ENCODE measurements around the gene PVRIG. TPM values are rescaled to one million over a fixed set of nuclear protein-coding genes. Genes with fewer than 3 reads are reported as not detected.

PVRIG gene
- total RNA-seq, 1 experiment from 2014 or later, result 0.55 TPM

- TF ChIP-seq ARID4B (CRISPR knock-in tag; IDR thresholded peaks at IDR 0.05; ENCODE audit: borderline replicate concordance), result no peak
- no peak for TF ChIP-seq KAT7 (CRISPR knock-in tag; IDR thresholded peaks at IDR 0.05; ENCODE audit: borderline replicate concordance)
- no peak for TF ChIP-seq NFE2L1 (CRISPR knock-in tag; IDR thresholded peaks at IDR 0.05)
Measured at GRCh38 chr7:100173806-100174495, 45.8 kb upstream of the PVRIG start (continued).

- H3K4me3 Mint-ChIP-seq, result no peak overlapping the region
Measured at GRCh38 chr7:100174582-100174981, 45.2 kb upstream of the PVRIG start.

GRCh38 chr7:100175296-100175935, 44.3 kb upstream of the PVRIG start:
- no peak for TF ChIP-seq ZNF512 (CRISPR knock-in tag; IDR thresholded peaks at IDR 0.05; ENCODE audit: borderline replicate concordance)
- TF ChIP-seq FOXP1 (CRISPR knock-in tag; IDR thresholded peaks at IDR 0.05; ENCODE audit: borderline replicate concordance), result no peak
- TF ChIP-seq E2F4 (CRISPR knock-in tag; IDR thresholded peaks at IDR 0.05; ENCODE audit: borderline replicate concordance, low read depth), result no peak
- H3K27me3 Mint-ChIP-seq (ENCODE audit: low read depth), result peaks cover 34% of the 10 kb centered on the region
- ATAC-seq (no peak), DNase-seq (ENCODE audit: low spot score) (no peak)
- CTCF ChIA-PET, result interaction anchor here (2.3 kb wide), 1 partner anchor 43 kb away, joined by 15 read pairs; no protein-coding TSS in a partner anchor
- H3K4me3 Mint-ChIP-seq, result peak overlapping the region; percentile 69
- H3K27ac Mint-ChIP-seq, result no peak overlapping the region
- no peaks in the 10 kb centered on the region for H3K9me3 Mint-ChIP-seq
- H3K4me1 Mint-ChIP-seq, result peaks cover 26% of the 10 kb centered on the region
- POLR2A ChIA-PET, result no interaction called here
- peaks cover 22% of the 10 kb centered on the region for H3K36me3 Mint-ChIP-seq

More at GRCh38 chr7:100174582-100174981, 45.2 kb upstream of the PVRIG start:
- Mint-ChIP-seq H3K36me3 (peaks cover 22% of the 10 kb centered on the region), H3K4me1 (peaks cover 33% of the 10 kb centered on the region), H3K27ac (no peak overlapping the region), H3K9me3 (no peaks in the 10 kb centered on the region), H3K27me3 (ENCODE audit: low read depth) (peaks cover 27% of the 10 kb centered on the region)
- CTCF ChIA-PET, result interaction anchor here (0.6 kb wide), 1 partner anchor 29 kb away, joined by 3 read pairs; no protein-coding TSS in a partner anchor
- TF ChIP-seq TEAD1 (CRISPR knock-in tag; IDR thresholded peaks at IDR 0.05) (no peak), NR3C1 (CRISPR knock-in tag; conservative IDR thresholded peaks at IDR 0.05; ENCODE audit: low read depth) (no peak), MYBL2 (CRISPR knock-in tag; IDR thresholded peaks at IDR 0.05) (no peak), SP1 (CRISPR knock-in tag; conservative IDR thresholded peaks at IDR 0.05) (no peak), SMAD3 (CRISPR knock-in tag; IDR thresholded peaks at IDR 0.05; ENCODE audit: borderline replicate concordance) (no peak), HMGA2 (CRISPR knock-in tag; IDR thresholded peaks at IDR 0.05) (no peak), GRHL2 (CRISPR knock-in tag; IDR thresholded peaks at IDR 0.05; ENCODE audit: insufficient replicate concordance, severe bottlenecking) (no peak)
- POLR2A ChIA-PET, result no interaction called here
- DNase-seq (ENCODE audit: low spot score) (no peak), ATAC-seq (no peak)

Data from WTC11 (cell line).